ENCODE data around the gene GAPDHS.

Gene GAPDHS

DNA sequence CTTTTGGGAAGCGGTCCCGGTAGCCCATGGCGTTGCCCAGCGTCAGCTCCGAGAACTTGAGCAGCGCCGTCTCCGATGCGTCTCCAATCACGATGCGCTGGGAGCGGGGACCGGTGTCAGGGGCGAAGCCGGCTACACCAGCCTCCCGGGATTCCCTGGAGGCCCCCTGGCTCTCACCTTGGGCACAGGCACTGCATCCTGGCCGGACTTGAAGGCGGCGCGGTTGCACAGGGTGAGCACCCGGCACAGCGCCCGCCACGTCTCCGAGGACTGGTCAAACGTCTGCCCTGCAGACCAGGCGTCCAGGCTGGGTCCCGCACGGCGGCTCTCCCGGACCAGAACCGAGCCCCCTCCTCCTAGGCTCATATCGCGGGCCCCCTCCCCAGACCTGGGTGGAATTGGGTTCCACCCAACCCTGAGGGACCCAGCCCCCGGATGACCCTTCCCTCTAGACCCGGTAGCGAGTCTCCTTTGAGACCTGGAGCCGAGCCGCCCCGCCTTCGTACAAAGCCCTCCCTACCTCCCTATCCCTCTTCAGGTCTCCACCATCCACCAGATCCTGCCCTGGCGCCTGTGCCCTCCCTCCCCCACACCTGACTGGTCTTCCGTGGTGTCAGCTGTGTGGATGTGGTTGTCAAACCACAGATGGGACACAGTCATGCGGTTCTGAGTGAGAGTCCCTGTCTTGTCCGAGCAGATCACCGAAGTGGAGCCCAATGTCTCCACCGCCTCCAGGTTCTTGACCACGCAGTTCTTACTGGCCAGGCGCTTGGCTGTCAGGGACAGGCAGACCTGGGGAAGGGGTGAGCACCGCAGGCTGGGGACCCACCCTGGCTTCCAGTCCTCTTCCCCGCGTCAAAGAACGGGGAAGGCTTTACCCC, 25.4 kb downstream of the GAPDHS start:
- no peak for DNase-seq

DNA sequence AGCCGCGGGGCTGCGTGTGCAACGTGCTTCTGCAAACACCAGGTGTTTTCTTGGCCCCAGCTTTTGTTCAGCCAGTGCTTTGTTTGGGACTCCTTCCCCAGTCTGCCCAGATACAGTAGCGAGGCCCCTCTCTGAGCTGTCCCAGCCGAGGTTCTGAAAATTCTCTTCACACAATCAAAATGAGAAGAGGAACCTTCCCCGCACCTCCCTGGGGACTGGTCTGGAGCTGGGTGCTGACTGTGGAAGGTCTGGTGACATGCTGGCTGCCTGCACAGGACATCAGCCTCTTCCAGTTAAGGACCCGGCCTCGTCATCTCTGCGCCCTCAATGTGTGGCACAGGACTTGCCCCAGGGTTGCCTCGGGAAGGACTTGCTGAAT, 26.0 kb downstream of the GAPDHS start:
- DNase-seq: no peak

DNA sequence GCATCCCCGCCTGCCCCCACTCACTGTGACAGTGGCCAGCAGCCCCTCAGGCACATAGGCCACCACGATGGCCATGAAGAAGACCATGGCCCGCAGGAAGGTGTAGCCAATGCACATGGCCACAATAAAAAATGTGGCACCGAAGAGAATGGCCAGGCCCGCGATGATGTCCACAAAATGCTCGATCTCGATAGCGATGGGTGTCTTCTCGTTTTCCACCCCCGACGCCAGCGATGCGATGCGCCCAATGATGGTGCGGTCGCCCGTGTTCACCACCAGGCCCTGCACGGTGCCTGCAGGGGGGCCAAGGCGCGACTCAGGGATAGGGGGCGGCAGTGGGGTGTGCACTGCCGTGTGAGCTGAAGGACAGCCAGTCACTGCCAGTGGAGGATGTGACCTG, 26.5 kb downstream of the GAPDHS start:
- DNase-seq: no peak

DNA sequence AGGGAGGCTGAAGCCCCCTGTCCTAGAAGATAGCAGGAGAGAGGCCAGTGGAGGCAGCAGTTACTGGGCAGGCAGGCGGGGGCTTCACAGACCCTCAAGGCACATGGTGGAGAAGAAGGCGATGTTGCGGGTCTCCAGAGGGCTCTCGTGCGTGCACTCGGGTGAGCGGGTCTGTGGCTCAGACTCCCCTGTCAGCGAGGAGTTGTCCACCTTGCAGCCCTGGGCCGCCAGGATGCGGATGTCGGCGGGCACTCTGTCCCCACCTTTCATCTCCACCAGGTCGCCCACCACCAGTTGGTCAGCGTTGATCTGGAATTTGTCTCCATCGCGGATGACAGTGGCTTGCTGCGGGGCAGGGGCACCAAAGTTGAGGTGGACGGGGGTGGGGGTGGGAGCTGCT, 27.0 kb downstream of the GAPDHS start:
- no peak for DNase-seq

DNA sequence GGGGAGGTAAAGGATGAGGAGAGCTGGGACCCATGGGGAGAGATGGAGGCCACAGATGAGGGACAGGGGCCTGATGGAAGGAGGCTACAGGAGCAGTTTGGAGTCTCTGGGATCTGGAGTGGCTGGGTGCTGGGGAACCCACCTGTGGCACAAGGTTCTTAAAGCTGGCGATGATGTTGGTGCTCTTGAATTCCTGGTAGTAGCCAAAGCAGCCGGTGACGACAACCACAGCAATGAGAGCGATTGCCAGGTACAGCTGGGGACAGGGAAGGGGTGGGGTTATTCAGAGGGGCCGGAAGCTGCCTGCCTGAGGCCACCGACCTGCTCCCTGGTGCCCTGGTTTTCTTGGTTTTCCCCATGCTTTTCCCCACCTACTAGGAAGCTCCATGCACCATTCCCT, 27.4 kb downstream of the GAPDHS start:
- no peak for DNase-seq

DNA sequence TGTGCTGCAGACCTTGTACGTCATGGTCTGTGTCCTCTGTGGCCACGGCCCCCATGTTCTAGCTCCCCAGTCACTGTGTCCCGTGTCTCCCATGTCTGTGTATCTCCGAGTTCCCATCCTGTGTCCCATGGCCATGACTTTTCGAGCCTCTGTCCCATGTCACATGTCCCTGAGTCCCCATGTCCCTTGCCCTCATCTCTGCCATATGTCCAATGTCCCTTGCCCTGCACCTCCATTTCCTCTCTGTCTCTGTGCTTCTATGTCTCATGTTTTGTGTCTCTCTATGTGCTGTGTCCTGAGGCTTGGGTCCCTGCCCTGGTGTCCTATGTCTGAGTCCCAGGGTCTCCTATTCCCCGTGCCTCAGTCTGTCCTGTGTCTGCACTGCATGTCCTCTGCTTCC, 28.2 kb downstream of the GAPDHS start:
- no peak for DNase-seq

DNA sequence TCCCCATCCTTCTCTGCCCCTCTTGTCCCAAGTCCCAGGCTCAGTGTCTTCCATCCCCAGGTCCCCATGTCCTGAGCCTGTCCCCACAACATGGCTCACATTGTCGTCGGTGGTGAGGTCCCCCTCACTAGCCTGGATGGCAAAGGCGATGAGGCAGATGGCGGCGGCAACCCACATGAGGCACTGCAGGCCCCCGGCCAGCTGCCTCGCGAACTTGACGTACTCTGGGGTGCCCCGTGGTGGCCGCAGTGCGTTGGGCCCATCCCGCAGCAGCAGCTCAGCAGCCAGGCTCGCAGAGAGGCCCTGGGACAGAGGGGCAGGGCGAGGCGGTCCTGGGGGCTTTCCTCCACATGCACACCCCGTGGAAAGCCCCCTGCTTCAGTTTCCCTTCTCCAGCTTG, 29.1 kb downstream of the GAPDHS start:
- no peak for DNase-seq

DNA sequence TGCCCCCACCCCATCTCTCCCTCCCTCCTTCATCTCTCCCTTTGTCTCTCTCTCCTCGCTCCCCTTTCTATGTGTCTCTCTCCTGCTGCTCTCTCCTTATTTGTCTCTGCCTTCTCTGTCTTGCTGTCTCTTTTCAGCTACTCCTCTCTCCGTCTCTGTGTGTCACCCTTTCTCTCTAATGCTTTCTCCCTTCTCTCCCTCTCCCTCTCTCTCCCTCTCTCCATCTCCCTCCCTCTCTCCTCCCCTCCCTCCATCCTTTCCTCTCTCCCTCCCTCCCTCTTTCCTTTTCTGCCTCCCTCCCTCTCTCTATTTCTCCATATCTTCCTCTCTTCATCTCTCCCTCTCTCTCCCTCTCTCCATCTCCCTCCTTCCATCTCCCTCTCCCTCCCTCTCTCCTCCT, 29.5 kb downstream of the GAPDHS start:
- no peak for DNase-seq

DNA sequence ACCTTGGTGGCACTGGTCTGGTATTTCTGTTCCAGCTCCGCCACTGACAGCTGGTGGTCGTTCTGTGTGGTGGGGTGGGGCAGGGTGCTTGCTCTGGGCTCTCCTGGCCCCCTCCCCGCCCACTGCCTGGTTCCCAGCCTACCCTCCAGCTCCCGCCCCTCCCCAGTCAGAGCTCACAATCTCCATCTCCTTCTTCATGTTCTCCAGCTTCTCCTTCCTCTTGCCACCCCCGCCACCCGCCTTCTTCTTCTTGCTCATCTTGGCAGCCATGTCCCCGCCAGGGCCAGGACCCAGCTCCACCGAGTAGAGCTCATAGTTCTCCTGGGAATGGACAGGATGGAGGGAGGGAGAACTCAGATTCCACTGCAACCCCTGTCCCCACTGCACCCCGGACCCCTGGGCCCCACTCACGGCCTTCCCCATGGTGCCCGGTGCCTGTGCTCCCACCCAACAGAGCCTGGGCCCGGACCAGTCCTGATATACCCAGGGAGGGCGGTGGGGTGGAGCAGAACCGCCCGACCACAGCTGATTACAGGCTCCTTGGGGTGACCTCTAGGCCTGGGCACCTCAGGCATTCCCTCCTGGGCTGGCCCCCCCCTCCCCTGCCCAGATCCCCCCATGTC, 30.1 kb downstream of the GAPDHS start, which contains the start of gene ATP4A:
Gene ATP4A, minus strand, starts transcription at position 452 of the 623 bp plus-strand sequence. Its CDS starts 29 bp downstream, at position 423.
- DNase-seq: no peak

DNA sequence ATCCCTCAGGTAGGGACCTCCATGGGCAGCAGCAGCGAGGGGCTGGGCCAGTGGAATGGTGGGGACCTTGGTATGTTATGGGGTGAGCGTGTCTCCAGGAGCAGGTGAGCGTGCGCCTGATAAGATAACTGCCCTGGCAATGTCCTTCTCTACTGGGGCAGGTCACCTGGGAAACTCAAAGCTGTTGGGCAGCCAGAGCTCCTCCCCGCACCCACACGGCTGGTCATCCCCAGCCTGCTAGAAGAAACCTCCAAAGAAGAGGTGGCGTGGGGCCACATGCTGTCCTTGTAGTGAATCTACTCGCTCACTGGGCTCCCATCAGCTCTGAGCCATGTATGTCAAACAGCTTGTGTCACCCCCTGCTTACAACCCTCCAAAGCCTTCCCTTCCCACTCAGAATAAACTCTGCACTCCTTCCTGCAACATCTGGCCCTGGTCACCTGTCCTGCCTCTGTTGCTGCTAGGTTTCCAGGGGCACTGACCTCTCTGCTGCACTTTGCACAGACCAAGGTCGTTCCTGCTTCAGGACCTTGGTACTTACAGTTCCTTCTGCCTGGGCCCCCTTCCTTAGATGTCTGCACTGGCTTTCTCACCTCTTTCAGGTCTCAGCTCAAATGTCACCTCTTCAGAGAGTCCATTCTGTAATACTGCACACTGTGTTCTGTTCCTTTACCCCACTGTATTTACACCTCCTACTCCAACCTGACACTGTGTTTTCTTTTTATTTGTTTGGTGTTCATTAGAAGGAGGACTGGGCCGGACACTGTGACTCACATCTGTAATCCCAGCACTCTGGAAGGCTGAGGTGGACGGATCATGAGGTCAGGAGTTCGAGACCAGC, 32.0 kb downstream of the GAPDHS start:
- DNase-seq: no peak

DNA sequence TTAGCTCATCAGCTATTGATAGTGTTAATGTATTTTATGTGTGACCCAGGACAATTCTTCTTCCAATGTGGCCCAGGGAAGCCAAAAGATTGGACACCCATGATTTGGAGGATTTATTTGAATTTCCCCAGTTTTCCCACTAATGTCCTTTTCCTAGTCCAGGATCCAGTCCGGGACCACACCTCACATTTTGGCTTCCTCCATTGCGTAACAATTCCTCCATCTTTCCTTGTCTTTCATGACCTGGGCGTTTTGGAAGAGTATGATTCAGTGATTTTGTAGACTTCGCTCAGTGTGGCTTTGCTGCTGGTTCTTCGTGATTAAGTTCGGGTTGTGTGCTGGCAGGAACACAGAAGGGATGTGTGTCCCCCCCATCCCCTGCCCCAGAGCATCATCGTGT, 33.5 kb downstream of the GAPDHS start:
- no peak for DNase-seq

DNA sequence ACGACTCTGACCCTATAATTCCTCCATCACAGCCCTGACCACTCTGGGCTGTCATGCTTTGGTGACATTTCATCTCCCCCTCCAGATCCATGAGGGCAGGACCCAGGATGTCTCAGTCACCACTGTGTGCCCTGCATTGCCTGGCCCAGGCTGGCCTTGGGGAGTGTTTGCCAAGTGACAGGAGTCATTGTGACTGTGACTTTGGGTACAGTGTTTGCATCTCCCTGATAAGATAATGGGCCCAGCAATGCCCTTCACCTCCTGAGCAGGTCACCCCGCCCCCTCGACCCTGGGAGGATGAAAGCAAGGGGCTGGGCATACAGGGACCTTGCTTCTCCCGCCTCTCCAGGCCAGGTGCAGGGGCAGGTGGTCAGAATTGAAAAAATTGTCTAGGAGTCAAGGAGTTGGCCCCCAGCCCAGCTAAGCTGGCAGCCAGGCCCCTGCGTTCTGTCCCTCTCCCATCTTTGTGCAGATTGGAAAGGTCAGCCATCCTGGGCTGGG, 36.1 kb downstream of the GAPDHS start:
- DNase-seq: no peak

DNA sequence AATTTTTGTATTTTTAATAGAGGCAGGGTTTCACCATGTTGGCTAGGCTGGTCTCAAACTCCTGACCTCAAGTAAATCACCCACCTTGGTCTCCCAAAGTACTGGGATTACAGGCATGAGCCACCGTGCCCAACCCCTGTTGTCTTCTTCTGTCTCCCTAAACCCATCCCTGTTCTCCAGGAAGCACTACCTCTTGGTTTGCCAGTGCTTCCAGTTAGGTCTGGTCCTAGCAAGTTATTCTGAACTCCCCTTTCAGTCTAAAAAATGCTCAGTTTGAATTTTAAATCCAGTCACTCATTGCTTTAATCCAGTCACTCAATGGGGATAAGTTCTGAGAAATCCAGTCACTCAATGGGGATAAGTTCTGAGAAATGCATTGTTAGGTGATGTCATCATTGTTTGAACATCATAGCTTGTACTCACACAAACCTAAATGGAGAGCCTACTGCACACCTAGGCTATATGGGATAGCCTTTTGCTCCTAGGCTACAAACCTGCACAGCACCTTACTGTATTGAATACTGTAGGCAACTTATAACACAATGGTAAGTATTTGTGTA, 38.2 kb downstream of the GAPDHS start:
- no peak for DNase-seq

DNA sequence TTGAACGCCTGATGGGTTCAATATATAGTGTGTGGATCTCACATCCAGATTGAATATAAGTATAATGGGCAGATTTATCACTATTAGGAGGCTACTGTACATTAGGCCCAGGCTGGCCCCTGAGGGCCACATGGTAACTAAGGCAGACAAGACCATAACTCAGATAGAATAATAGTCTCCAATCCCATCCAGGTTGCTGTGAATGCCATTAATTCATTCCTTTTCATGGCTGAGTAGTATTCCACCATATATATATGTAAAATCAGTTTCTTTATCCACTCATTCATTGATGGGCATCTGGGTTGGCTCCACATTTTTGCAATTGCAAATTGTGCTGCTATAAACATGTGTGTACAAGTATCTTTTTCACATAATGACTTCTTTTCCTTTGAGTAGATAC, 44.7 kb downstream of the GAPDHS start:
- DNase-seq: no peak

DNA sequence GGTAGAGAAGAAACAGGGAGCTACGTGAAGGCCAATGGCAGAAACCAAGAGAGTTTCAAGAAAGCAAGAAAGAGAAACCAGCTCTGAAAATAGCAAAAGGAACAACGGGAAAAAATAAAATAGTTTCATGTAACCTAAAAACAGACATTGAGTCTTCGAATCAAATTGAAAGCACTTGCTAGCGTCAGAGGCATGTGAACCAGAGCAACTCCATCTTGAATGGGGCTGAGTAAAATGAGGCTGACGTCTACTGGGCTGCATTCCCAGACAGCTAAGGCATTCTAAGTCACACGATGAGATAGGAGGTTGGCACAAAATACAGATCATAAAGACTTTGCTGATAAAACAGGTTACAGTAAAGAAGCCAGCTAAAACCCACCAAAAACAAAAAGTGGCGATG, 45.5 kb downstream of the GAPDHS start:
- DNase-seq: no peak

DNA sequence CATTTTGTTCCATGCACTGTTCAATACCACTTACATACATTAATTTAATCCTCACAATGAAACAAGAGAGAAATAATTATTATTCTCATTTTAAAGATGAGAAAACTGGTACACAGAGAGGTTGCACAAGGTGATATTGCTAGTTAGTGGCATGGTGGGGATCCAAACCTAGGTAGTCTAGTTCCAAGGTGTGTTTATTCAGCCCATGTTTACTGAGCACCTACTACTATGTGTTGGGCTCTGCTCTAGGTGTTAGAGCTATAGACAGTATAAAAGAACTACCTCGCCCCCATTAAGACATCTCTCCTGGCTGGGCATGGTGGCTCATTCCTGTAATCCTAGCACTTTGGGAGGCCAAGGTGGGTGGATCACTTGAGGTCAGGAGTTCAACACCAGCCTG, 49.5 kb downstream of the GAPDHS start:
- DNase-seq: no peak

DNA sequence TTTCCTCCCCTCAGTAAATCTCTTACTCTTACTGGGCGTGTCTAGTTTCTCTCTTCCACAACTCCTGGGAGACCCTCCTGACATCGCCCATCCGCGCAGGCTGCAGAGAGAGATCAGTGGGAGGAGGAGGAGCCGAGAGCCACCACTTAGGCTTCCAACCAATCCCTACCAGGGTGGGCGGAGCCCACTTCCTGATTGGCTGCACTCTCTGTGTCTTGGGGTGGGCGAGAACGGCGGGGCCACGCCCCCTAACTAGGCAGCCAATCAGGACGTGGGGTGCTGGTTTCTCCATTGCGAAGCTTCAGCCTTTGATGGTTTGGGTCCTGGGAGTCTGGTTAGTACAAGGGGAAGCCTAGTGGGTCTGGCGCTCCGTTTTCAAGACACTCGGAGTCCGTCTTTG, 52.6 kb downstream of the GAPDHS start, which contains the start of gene PMIS2:
Gene PMIS2, plus strand, starts transcription at position 326 of the 400 bp plus-strand sequence. CDS start 87 bp downstream, outside the sequence.
- peak; percentile 66 for DNase-seq

DNA sequence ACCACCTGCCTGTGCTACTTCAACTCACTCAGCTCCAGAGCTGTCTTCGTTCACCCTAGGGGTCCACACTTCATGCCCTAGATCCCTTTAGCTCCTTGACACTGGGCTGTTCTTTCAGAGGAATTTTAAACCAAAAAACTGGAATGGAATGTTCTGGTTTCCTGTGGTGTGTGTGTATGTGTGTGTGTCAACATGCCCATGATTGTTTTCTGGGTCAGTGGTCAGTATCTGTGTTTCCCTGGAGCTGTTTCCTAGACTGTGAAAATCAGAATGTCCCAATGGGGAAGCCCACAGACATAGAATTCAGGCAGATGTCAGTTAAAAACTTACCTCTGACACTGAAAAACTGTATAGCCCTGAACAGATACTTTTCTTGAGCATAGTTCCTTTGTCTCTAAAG, 54.1 kb downstream of the GAPDHS start:
- no peak for DNase-seq

DNA sequence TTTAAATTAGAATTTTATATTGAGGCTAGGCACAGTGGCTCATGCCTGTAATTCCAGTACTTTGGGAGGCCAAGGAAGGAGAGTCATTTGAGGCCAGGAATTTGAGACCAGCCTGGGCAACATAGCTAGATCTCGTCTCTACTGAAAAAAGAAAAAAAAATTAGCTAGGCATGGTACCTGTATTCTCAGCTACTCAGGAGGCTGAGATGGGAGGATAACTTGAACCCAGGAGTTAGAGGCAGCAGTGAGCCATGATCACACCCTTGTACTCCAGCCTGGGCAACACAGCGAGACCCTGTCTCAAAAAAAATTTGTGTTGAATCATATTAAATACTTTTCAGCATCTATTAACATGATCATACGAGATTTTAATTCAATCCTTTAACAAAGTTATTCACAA, 57.6 kb downstream of the GAPDHS start:
- no peak for DNase-seq

DNA sequence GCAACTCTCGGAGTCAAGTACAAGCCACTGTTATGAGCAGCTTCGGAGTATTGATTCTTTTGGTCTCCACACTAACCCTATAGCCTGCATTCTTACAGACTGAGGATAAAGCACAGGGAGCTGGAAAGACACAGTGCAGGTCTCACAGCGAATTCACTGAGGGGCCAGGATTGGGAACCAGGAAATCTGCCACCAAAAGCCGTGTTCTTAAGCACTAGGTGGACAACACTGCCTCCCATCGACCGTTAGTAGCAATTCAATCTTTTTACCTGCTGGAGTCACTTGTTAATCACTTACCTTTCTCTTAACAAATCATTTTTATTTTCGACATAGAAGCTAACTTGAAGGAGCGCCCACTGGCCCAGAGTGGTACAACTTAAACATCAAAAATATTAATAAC, 59.0 kb downstream of the GAPDHS start:
- no peak for DNase-seq

All from activated effector memory CD4-positive, alpha-beta T cell treated with anti-CD3 and anti-CD28 coated beads, Interleukin-2, amount 50 U/mL, for 16 hours (primary cell).